CD4-positive, alpha-beta T cell treated with Interleukin-1 beta for 1 hour (primary cell): Measurements from ENCODE around the gene SRSF3.
A peak's percentile ranks its signal among the peaks of the same experiment; 100 is the strongest.
"Not testable (repeated sequence)": the region's sequence is repeated elsewhere in the genome, so short reads cannot be mapped to it uniquely, and the experiment has no call there.

ENCODE experiments used
- DNase-seq, 2 donors: peaks; one replicate each; pipeline ENCODE4 v3.0.0-alpha.2; 2020 to 2022

Gene SRSF3

GRCh38 chr6:36650848-36651478, 56.8 kb downstream of the SRSF3 start:
- DNase-seq, result peak in 1 of 2 donors; percentile 11

GRCh38 chr6:36651659-36652379, 57.7 kb downstream of the SRSF3 start:
- no peak for DNase-seq

GRCh38 chr6:36654469-36654868, 60.3 kb downstream of the SRSF3 start:
- DNase-seq, result not testable (repeated sequence)
